ENCODE results near the gene GMDS.

GRCh38 chr6:1839361-1839760 lies 406.0 kb downstream of the GMDS start:
- TF ChIP-seq, protein P1, sequence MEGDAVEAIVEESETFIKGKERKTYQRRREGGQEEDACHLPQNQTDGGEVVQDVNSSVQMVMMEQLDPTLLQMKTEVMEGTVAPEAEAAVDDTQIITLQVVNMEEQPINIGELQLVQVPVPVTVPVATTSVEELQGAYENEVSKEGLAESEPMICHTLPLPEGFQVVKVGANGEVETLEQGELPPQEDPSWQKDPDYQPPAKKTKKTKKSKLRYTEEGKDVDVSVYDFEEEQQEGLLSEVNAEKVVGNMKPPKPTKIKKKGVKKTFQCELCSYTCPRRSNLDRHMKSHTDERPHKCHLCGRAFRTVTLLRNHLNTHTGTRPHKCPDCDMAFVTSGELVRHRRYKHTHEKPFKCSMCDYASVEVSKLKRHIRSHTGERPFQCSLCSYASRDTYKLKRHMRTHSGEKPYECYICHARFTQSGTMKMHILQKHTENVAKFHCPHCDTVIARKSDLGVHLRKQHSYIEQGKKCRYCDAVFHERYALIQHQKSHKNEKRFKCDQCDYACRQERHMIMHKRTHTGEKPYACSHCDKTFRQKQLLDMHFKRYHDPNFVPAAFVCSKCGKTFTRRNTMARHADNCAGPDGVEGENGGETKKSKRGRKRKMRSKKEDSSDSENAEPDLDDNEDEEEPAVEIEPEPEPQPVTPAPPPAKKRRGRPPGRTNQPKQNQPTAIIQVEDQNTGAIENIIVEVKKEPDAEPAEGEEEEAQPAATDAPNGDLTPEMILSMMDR (conservative IDR thresholded peaks at IDR 0.05 in 1 of 2, IDR thresholded peaks at IDR 0.05 in 1 of 2; ENCODE audit: extremely low read depth in 1 of 2, insufficient read depth in 1 of 2, low read depth in 1 of 2, low read length in 2 of 2): no peak
- no peak for TF ChIP-seq EZH2 (IDR thresholded peaks at IDR 0.05; ENCODE audit: borderline replicate concordance, low read length)
